ENCODE results near the gene PCIF1.

DNA sequence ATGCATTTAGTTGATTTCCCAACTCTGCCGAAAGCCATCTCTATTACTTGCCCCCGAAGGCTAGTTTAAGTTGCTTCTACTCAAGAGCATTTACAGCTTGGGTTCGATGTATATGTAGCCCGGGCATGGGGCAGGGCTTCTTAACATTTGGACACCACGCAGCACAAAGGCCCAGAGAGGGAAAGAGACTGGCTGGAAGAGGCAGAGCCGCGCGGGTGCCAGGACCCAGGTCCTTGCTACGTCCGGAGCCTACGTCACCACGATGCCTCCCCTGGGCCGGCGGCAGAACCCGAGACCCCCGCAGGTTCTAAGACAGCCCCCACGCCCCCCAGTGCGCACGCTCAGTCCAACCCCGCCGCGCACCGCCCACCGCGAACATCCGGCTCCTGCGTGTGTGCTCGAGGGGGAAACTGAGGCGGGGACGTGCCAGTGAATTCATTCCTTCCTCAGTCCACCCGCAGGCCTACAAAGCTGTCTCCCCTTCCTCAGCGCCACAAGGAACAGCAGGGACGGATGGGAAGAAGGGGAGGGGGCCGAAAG is 367 bp upstream of the PCIF1 start:
- TF ChIP-seq, protein P1, sequence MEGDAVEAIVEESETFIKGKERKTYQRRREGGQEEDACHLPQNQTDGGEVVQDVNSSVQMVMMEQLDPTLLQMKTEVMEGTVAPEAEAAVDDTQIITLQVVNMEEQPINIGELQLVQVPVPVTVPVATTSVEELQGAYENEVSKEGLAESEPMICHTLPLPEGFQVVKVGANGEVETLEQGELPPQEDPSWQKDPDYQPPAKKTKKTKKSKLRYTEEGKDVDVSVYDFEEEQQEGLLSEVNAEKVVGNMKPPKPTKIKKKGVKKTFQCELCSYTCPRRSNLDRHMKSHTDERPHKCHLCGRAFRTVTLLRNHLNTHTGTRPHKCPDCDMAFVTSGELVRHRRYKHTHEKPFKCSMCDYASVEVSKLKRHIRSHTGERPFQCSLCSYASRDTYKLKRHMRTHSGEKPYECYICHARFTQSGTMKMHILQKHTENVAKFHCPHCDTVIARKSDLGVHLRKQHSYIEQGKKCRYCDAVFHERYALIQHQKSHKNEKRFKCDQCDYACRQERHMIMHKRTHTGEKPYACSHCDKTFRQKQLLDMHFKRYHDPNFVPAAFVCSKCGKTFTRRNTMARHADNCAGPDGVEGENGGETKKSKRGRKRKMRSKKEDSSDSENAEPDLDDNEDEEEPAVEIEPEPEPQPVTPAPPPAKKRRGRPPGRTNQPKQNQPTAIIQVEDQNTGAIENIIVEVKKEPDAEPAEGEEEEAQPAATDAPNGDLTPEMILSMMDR (IDR thresholded peaks at IDR 0.05), result no peak
- TF ChIP-seq POLR2AphosphoS5 (IDR thresholded peaks at IDR 0.05), result no peak
